GM12864 (cell line): Measurements from ENCODE around the gene MASP2.

Experiments
- DNase-seq: peaks from one replicate; pipeline ENCODE4 v3.0.0-alpha.2; 2011; ENCODE audit warnings: low read depth
- H3K4me3 ChIP-seq: 2 replicates; pipeline ENCODE4 v1.5.1; 2011; ENCODE audit warnings: mild to moderate bottlenecking, low read depth, low read length, control low read depth
- CTCF ChIP-seq: IDR thresholded peaks from 2 replicates; pipeline ENCODE4 v1.5.1; 2011; ENCODE audit warnings: low read depth, mild to moderate bottlenecking, moderate library complexity, low read length, control low read depth, inconsistent platforms; ENCODE audit errors: missing control alignments

Gene MASP2

DNA sequence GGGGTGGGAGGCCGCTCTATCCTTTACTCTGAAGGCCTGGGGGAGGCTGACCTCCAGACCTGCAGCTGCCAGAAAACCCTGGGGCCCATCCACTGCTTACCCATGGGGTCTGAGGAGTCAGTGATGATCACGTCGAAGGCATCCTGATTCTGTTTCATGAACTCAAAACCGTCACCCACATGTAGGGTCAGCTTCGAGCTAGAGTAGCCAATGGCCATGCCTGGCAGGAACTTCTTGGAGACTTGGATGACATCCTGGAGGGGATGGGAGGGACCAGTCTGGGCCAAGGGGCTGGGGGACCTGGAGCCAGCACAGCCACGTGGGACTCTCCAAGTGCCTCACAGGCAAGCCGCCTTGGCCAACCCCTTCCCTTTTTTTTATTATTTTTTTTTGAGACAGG lies 9.5 kb upstream of the MASP2 start:
- DNase-seq = no peak
- H3K4me3 ChIP-seq = no peak overlapping the region

DNA sequence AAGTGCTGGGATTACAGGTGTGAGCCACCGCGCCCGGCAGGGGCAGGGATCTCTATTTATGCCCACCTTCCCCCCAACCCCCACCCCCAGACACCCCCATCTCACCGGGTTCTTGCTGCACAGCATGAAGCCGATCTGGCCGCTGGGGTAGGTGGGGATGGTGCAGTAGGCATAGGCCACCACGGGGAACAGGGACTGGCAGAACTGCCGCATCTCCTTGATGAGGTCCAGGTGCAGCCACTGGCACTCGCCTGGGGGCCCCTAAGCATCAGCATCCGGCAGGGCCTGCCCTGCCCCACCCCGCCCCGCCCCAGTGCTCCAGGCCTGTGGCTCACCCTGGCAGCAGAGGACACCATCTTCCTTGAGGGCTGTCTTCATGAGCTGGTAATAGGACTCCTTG lies 8.6 kb upstream of the MASP2 start:
- no peak for TF ChIP-seq CTCF
- H3K4me3 ChIP-seq = no peak overlapping the region
- no peak for DNase-seq

More for the DNA sequence above, 9.5 kb upstream of the MASP2 start:
- TF ChIP-seq CTCF = no peak

DNA sequence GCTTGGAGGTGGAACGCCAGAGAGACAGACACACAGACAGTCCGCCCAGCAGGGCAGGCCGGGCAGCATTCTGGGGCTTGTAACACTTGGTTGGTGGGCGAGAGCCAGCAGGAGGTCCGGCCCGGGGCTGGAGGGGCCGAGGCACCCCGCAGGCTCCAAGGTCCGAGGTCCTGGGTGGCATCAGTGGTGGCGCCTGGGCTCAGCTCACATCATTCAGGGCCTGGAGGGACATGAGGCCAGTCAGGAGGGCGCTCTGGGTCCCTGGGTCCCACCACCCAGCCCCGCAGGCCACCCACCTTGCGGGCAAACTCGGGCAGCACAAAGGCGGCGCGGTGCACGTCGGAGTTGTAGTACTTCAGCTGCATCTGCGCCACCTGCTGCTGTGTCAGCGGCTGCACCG lies 7.6 kb upstream of the MASP2 start:
- no peak overlapping the region for H3K4me3 ChIP-seq
- DNase-seq = no peak
- TF ChIP-seq CTCF = no peak

DNA sequence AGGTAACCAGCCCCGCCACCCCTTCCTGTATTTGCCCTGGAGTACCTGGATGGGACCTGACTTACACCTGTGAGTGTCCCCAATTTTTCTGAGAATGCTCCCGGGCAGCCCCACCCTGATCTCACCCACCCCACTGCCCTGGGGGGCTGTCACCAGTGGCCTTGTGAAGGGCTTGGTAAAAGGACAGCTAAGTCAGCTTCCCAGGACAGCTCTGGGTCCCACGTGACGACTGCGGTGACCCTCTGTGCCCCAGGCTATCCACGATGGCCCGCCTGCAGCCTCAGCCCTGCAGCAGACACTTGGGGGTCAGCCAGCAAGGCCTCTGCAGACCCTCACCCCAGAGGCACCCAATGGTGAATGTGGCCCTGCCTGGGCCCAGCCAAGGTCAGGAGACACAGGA lies 7.1 kb upstream of the MASP2 start:
- no peak for TF ChIP-seq CTCF
- H3K4me3 ChIP-seq = no peak overlapping the region
- no peak for DNase-seq

- H3K4me3 ChIP-seq = no peak overlapping the region
- no peak for TF ChIP-seq CTCF
- no peak for DNase-seq
These were observed 6.7 kb upstream of the MASP2 start for GRCh38 chr1:11053758-11054137.

DNA sequence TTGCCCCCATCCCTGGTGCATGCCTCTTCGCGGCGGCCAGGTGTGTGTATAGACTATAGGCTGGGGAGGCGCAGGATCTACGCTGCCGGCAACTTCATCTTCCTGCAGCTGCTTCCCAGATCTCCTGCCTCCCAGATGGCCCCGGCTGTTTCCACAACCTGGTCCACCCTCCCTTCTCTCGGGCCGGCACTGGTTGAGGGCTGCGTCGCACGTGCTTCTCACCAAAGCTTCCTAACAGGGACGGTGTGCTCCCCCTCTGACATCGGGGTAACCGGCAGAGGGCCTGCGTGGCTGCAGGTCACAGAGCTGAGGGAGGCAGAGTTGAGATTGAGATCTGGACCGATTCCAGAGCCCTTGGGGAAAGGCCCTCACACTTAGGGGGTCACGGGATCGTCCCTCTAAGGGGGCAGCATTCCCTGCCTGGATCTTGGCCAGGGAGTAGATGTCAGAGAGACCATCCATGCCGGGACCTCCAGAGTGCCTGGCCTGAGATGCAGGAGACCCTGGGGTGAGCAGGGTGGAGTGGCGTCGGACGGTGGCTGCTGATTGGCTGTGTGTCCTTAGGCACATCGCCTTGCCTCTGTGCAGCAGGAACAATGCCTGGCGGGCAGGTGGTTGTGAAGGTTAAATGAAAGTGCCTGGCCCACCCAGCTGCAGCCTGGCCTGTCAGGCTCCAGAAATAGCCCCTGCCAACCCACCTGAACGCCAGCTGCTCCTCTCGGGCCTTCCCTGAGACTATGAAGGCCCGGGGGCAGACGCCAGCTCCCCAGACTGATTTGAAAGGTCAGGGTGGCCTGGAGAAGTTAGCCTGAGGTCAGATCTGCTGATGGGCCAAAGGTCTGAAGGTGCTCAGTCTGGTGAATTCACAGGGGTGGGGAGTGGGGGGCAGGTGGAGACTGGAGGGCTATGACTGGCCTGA lies 6.1 kb upstream of the MASP2 start:
- no peak for DNase-seq
- TF ChIP-seq CTCF = no peak
- H3K4me3 ChIP-seq = no peak overlapping the region
